Loucy (cell line): ENCODE measurements around the gene LZTS3.

ENCODE experiments used
- EZH2phosphoT487 ChIP-seq: fragments of 200-600 bp; IDR thresholded peaks from 2 replicates; pipeline ENCODE4 v1.6.1; 2018; ENCODE audit warnings: antibody characterized with exemption, mild to moderate bottlenecking, moderate library complexity, borderline replicate concordance
- TF ChIP-seq, protein P1 (sequence below): fragments of 200-600 bp; sonication (generic); conservative IDR thresholded peaks from 2 replicates; pipeline ENCODE4 v1.5.1; 2014; ENCODE audit warnings: mild to moderate bottlenecking, antibody characterized with exemption, low read length

DNA sequence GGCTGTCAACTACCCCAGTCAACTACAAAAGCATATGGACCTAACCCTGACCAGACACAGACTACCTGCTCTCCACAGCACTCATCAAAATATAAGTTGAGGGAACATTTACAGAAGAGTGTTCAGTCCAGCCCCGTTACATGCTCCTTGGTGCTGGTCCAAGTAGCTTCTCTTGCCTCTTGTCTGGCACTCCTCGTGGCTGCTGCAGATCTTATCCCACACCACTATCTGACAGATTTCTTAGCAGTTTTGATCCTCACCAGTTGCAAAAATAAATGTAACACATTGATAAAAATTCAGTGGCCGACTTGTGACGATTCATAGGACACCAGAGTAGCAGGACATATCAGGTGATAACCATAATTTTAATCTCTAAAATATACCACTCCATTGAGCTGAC, 44.3 kb downstream of the LZTS3 start:
- TF ChIP-seq, protein P1, sequence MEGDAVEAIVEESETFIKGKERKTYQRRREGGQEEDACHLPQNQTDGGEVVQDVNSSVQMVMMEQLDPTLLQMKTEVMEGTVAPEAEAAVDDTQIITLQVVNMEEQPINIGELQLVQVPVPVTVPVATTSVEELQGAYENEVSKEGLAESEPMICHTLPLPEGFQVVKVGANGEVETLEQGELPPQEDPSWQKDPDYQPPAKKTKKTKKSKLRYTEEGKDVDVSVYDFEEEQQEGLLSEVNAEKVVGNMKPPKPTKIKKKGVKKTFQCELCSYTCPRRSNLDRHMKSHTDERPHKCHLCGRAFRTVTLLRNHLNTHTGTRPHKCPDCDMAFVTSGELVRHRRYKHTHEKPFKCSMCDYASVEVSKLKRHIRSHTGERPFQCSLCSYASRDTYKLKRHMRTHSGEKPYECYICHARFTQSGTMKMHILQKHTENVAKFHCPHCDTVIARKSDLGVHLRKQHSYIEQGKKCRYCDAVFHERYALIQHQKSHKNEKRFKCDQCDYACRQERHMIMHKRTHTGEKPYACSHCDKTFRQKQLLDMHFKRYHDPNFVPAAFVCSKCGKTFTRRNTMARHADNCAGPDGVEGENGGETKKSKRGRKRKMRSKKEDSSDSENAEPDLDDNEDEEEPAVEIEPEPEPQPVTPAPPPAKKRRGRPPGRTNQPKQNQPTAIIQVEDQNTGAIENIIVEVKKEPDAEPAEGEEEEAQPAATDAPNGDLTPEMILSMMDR, result no peak
- no peak for TF ChIP-seq EZH2phosphoT487
